Breast epithelium (tissue), 3 donors: ENCODE data around the gene BIRC7.

Experiments used
- POLR2A ChIP-seq: fragments of 450-650 bp; IDR thresholded peaks from one replicate; pipeline ENCODE4 v1.6.1; 2016; ENCODE audit warnings: antibody characterized with exemption, mild to moderate bottlenecking, moderate library complexity
- TF ChIP-seq, protein P1 (sequence below), 3 donors: fragments of 450-650 bp; IDR thresholded peaks; one replicate each; pipeline ENCODE4 v1.5.1; 2016 to 2017; ENCODE audit warnings: antibody characterized with exemption in 3 of 3, mild to moderate bottlenecking in 3 of 3, moderate library complexity in 3 of 3

DNA sequence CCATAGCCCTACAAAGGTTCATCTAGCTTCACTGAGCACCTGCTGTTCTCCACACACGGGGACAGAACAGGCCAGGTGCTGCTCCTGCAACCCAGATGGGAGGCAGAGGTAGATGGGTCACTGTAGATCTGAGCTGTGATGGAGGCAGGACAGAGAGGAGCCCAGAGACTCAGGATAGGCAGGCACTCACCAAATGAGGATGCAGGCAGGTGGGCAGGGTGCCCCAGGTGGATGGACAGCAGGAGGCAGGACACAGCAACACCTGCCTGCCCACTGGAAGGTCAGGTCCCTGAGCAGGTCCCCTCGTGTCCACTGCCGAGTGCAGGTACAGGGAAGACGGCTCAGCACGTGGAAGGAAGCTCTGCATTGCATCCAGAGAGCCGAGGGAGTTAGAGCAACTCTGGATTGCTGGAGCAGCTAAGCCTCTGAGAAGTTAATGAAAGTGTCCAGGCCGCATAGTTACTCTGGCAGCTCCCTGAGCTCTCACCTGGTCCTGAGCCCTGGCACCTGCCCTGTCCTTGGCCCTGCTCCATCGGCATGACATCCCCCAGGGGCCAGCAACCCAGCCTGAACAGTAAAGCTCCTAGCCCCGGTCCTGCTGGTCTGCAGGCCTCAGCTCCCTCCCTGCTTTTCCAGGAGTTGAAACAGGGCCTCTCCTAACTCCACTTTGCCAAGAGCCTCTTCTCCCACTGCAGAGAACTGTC is 14.9 kb upstream of the BIRC7 start:
- TF ChIP-seq, protein P1, sequence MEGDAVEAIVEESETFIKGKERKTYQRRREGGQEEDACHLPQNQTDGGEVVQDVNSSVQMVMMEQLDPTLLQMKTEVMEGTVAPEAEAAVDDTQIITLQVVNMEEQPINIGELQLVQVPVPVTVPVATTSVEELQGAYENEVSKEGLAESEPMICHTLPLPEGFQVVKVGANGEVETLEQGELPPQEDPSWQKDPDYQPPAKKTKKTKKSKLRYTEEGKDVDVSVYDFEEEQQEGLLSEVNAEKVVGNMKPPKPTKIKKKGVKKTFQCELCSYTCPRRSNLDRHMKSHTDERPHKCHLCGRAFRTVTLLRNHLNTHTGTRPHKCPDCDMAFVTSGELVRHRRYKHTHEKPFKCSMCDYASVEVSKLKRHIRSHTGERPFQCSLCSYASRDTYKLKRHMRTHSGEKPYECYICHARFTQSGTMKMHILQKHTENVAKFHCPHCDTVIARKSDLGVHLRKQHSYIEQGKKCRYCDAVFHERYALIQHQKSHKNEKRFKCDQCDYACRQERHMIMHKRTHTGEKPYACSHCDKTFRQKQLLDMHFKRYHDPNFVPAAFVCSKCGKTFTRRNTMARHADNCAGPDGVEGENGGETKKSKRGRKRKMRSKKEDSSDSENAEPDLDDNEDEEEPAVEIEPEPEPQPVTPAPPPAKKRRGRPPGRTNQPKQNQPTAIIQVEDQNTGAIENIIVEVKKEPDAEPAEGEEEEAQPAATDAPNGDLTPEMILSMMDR (IDR thresholded peaks at IDR 0.05) = no peak
- no peak for TF ChIP-seq POLR2A
